ENCODE measurements around the gene CCND1.

DNA sequence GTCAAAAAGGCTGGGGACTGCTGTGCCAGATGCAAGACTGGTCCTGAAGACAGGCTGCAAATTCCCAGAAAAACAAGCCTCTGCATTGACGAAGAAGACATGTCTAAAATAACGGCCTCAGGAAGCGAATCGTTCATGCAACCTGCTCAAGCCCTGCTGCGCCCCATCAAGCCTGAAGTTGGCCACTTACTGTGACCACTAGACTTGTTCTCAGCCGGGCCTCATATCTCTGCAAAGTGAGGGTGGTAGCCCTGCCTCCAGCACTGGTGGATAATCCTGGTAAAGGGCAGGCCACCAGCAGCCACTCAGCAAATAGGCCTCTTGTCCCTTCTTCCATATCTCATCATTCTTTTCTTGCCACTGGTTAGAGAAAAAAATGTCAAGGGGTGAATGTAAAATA is 22.4 kb downstream of the CCND1 start:
- TF ChIP-seq, protein P1, sequence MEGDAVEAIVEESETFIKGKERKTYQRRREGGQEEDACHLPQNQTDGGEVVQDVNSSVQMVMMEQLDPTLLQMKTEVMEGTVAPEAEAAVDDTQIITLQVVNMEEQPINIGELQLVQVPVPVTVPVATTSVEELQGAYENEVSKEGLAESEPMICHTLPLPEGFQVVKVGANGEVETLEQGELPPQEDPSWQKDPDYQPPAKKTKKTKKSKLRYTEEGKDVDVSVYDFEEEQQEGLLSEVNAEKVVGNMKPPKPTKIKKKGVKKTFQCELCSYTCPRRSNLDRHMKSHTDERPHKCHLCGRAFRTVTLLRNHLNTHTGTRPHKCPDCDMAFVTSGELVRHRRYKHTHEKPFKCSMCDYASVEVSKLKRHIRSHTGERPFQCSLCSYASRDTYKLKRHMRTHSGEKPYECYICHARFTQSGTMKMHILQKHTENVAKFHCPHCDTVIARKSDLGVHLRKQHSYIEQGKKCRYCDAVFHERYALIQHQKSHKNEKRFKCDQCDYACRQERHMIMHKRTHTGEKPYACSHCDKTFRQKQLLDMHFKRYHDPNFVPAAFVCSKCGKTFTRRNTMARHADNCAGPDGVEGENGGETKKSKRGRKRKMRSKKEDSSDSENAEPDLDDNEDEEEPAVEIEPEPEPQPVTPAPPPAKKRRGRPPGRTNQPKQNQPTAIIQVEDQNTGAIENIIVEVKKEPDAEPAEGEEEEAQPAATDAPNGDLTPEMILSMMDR (IDR thresholded peaks at IDR 0.05 in 2 of 3, conservative IDR thresholded peaks at IDR 0.05 in 1 of 3; ENCODE audit: control insufficient read depth in 2 of 3, extremely low read depth in 1 of 3, insufficient read depth in 1 of 3, low read depth in 3 of 3, low read length in 3 of 3), result no peak
- no peak for TF ChIP-seq BHLHE40 (IDR thresholded peaks at IDR 0.05; ENCODE audit: borderline replicate concordance in 1 of 2, low read depth in 2 of 2, low read length in 1 of 2)
- no peak for TF ChIP-seq POLR2AphosphoS5 (IDR thresholded peaks at IDR 0.05; ENCODE audit: low read length)
- TF ChIP-seq RAD51 (IDR thresholded peaks at IDR 0.05), result no peak
- no peak for TF ChIP-seq MYC (IDR thresholded peaks at IDR 0.05; ENCODE audit: insufficient read depth, insufficient read length, insufficient replicate concordance, low read length, severe bottlenecking)
- no peak for TF ChIP-seq SUZ12 (IDR thresholded peaks at IDR 0.05; ENCODE audit: unreplicated experiment)
- no peak for TF ChIP-seq JUNB (IDR thresholded peaks at IDR 0.05)
